NCI-H524 (cell line): ENCODE data around the gene KRT76.
"Not testable (repeated sequence)": the region's sequence is repeated elsewhere in the genome, so short reads cannot be mapped to it uniquely, and the experiment has no call there.

Experiments
- DNase-seq, 2 experiments: peaks; one replicate each; lab custom pipeline; 2025; lab: John Stamatoyannopoulos, UW

Gene KRT76

GRCh38 chr12:52759695-52760094 lies 17.4 kb downstream of the KRT76 start:
- DNase-seq, result no peak

GRCh38 chr12:52759218-52759617 lies 17.9 kb downstream of the KRT76 start:
- no peak for DNase-seq

GRCh38 chr12:52757449-52758176 lies 19.5 kb downstream of the KRT76 start:
- DNase-seq, result no peak

GRCh38 chr12:52756281-52756960 lies 20.7 kb downstream of the KRT76 start:
- no peak for DNase-seq

- no peak for DNase-seq
Observed at GRCh38 chr12:52755533-52755932, 21.6 kb downstream of the KRT76 start.

- no peak for DNase-seq
Observed at GRCh38 chr12:52754135-52754534, 23.0 kb downstream of the KRT76 start.

GRCh38 chr12:52753283-52753682 lies 23.9 kb downstream of the KRT76 start:
- DNase-seq, result no peak

GRCh38 chr12:52752516-52752915 lies 24.6 kb downstream of the KRT76 start:
- no peak for DNase-seq

- no peak for DNase-seq
Observed at GRCh38 chr12:52751795-52752194, 25.4 kb downstream of the KRT76 start.

GRCh38 chr12:52750532-52750931 lies 26.6 kb downstream of the KRT76 start:
- not testable (repeated sequence) for DNase-seq

GRCh38 chr12:52749827-52750226 lies 27.3 kb downstream of the KRT76 start:
- peak; percentile 44 to 84 for DNase-seq

GRCh38 chr12:52748578-52748977 lies 28.6 kb downstream of the KRT76 start:
- no peak for DNase-seq

GRCh38 chr12:52745554-52745953 lies 31.6 kb downstream of the KRT76 start:
- no peak for DNase-seq

GRCh38 chr12:52744493-52745156 lies 32.5 kb downstream of the KRT76 start:
- DNase-seq, result no peak

- no peak for DNase-seq
Observed at GRCh38 chr12:52742822-52743457, 34.2 kb downstream of the KRT76 start.

- no peak for DNase-seq
Observed at GRCh38 chr12:52742196-52742580, 35.0 kb downstream of the KRT76 start.

GRCh38 chr12:52741375-52742195 lies 35.6 kb downstream of the KRT76 start:
- no peak for DNase-seq

GRCh38 chr12:52740584-52740983 lies 36.6 kb downstream of the KRT76 start:
- DNase-seq, result peak; percentile 56 to 87

GRCh38 chr12:52739963-52740362 lies 37.2 kb downstream of the KRT76 start:
- peak; percentile 73 to 88 for DNase-seq

- DNase-seq, result no peak
Observed at GRCh38 chr12:52735816-52736632, 41.1 kb downstream of the KRT76 start.

- DNase-seq, result no peak
Observed at GRCh38 chr12:52735106-52735505, 42.0 kb downstream of the KRT76 start.
